Endothelial cell of umbilical vein (primary cell): ENCODE results near the gene DIP2C. TPM values are rescaled to one million over a fixed set of nuclear protein-coding genes. Genes with fewer than 3 reads are reported as not detected.
"Not testable (repeated sequence)": the region's sequence is repeated elsewhere in the genome, so short reads cannot be mapped to it uniquely, and the experiment has no call there.

Source experiments
- BruUV-seq: library from RNA; stranded (reverse); fragments of 400-500 nt; replicated peaks from 2 replicates; lab custom pipeline; 2021; lab: Mats Ljungman, UMichigan
- CTCF ChIA-PET: fragments of 300-600, 350-600 bp; sonication (Branson Sonifier 250); formaldehyde crosslinking; loops from one replicate; lab custom pipeline; 2021; ENCODE audit warnings: antibody characterized with exemption, inconsistent platforms; lab: Charles Lee
- POLR2A ChIA-PET: fragments of 300-600, 350-600 bp; sonication (Branson Sonifier 250); formaldehyde crosslinking; loops from one replicate; lab custom pipeline; 2021; ENCODE audit warnings: antibody characterized with exemption, inconsistent platforms; lab: Charles Lee
- DNase-seq: peaks from one replicate; pipeline ENCODE4 v3.0.0-alpha.2; 2011; ENCODE audit warnings: low read depth, low spot score
- FAIRE-seq: peaks from 2 replicates; lab custom pipeline; 2011; peaks lifted over from hg19 to GRCh38; lab: Jason Lieb, UNC
- H2AFZ ChIP-seq: 2 replicates; pipeline ENCODE4 v1.6.0; 2012; ENCODE audit warnings: low read depth, low read length, control low read depth, inconsistent platforms
- H3K27ac ChIP-seq: 2 replicates; pipeline ENCODE4 v1.5.1; 2011; ENCODE audit warnings: low read depth, mild to moderate bottlenecking, control low read depth, low read length, moderate library complexity; ENCODE audit not compliant: insufficient read depth
- H3K27me3 ChIP-seq, 2 experiments: 2 replicates each; pipeline versions ENCODE4 v1.6.0 to v1.6.1; 2011; ENCODE audit warnings: low read length in 2 of 2, mixed read lengths in 1 of 2; ENCODE audit not compliant: control insufficient read depth in 2 of 2, insufficient read depth in 2 of 2
- H3K36me3 ChIP-seq, 2 experiments: 2 replicates in 1 of 2; 3 replicates in 1 of 2; pipeline ENCODE4 v1.5.1; 2011; ENCODE audit warnings: low read length in 2 of 2, mild to moderate bottlenecking in 1 of 2, moderate library complexity in 1 of 2; ENCODE audit not compliant: control insufficient read depth in 2 of 2, insufficient read depth in 2 of 2; ENCODE audit errors: extremely low read depth in 1 of 2
- H3K4me1 ChIP-seq: 3 replicates; pipeline ENCODE4 v1.5.1; 2011; ENCODE audit warnings: mild to moderate bottlenecking, low read length; ENCODE audit not compliant: control insufficient read depth, insufficient read depth; ENCODE audit errors: extremely low read depth
- H3K4me2 ChIP-seq: 2 replicates; pipeline ENCODE4 v1.6.1; 2011; ENCODE audit warnings: low read length, control low read depth, mixed read lengths; ENCODE audit not compliant: insufficient read depth
- H3K4me3 ChIP-seq, 3 experiments: fragments of 200-600 bp in 1 of 3; sonication (generic), shearing (Covaris generic) in 1 of 3; replicated peaks in 1 of 3; 2 replicates each; pipeline ENCODE4 v1.5.1; 2011 to 2016; ENCODE audit warnings: control low read depth in 3 of 3, low read length in 3 of 3, mild to moderate bottlenecking in 2 of 3, inconsistent platforms in 1 of 3, low read depth in 1 of 3, moderate library complexity in 1 of 3; ENCODE audit not compliant: insufficient read depth in 1 of 3
- H3K79me2 ChIP-seq: 2 replicates; pipeline ENCODE4 v1.6.0; 2012; ENCODE audit warnings: low read length, inconsistent platforms; ENCODE audit not compliant: control insufficient read depth, insufficient read depth
- H3K9ac ChIP-seq: replicated peaks from 2 replicates; pipeline ENCODE3; 2011; ENCODE audit warnings: low read length, control low read depth; ENCODE audit not compliant: insufficient read depth; ENCODE audit errors: extremely low read depth
- H3K9me1 ChIP-seq: replicated peaks from 3 replicates; pipeline ENCODE4 v1.6.0; 2011; ENCODE audit warnings: mild to moderate bottlenecking, low read length; ENCODE audit not compliant: control insufficient read depth, insufficient read depth; ENCODE audit errors: extremely low read depth
- H3K9me3 ChIP-seq: replicated peaks from 2 replicates; pipeline ENCODE4 v1.5.1; 2012; ENCODE audit warnings: low read length, inconsistent platforms; ENCODE audit not compliant: control insufficient read depth, insufficient read depth
- H4K20me1 ChIP-seq: replicated peaks from 2 replicates; pipeline ENCODE3; 2011; ENCODE audit warnings: mild to moderate bottlenecking, low read length; ENCODE audit not compliant: control insufficient read depth, insufficient read depth; ENCODE audit errors: extremely low read depth
- EZH2 ChIP-seq: IDR thresholded peaks from 2 replicates; pipeline ENCODE4 v1.6.1; 2012; ENCODE audit warnings: borderline replicate concordance, low read depth, mild to moderate bottlenecking, moderate library complexity, low read length, inconsistent platforms; ENCODE audit not compliant: severe bottlenecking
- FOS ChIP-seq: IDR thresholded peaks from 2 replicates; pipeline ENCODE4 v1.6.1; 2011; ENCODE audit warnings: mild to moderate bottlenecking, low read length, moderate library complexity, borderline replicate concordance; ENCODE audit not compliant: insufficient read depth
- GATA2 ChIP-seq: IDR thresholded peaks from 2 replicates; pipeline ENCODE4 v1.7.0; 2011; ENCODE audit warnings: low read depth, mild to moderate bottlenecking, moderate library complexity, mixed read lengths, low read length; ENCODE audit not compliant: insufficient read length, insufficient read depth
- JUN ChIP-seq: IDR thresholded peaks from 2 replicates; pipeline ENCODE4 v1.6.1; 2011; ENCODE audit warnings: borderline replicate concordance, low read depth; ENCODE audit not compliant: insufficient read length, insufficient read depth
- MYC ChIP-seq: IDR thresholded peaks from one replicate; pipeline ENCODE4 v1.6.1; 2011; ENCODE audit warnings: mild to moderate bottlenecking, low read depth, low read length
- POLR2A ChIP-seq: IDR thresholded peaks from 2 replicates; pipeline ENCODE4 v1.6.1; 2012; ENCODE audit warnings: low read depth, mild to moderate bottlenecking, control low read depth, low read length
- POLR2AphosphoS5 ChIP-seq: IDR thresholded peaks from 2 replicates; pipeline ENCODE4 v1.6.1; 2012; ENCODE audit warnings: low read depth, mild to moderate bottlenecking, control low read depth, low read length, moderate library complexity; ENCODE audit not compliant: insufficient read depth
- dilution Hi-C: fragments of 300-500 bp; cut with MboI; formaldehyde crosslinking; loops from one replicate; pipeline ENCODE4 v1.15.0; 2019; ENCODE audit warnings: low sequenced_read_pairs; ENCODE audit not compliant: extremely low pct_ligation_motif_present
- intact Hi-C: fragments of 100-400 bp; cut with micrococcal nuclease; formaldehyde crosslinking; loops from one replicate; pipeline ENCODE4 v1.10.0; 2022
- polyA plus RNA-seq, 4 experiments: library from polyadenylated mRNA; depleted of rRNA in 3 of 4; stranded (reverse) in 3 of 4; unstranded in 1 of 4; fragments of >200 nt; gene quantifications; 2 replicates each; pipeline versions ENCODE4 v1.2.1 to v1.2.3, GENCODE V29; 2011 to 2012; ENCODE audit warnings: missing spikeins in 1 of 4
- total RNA-seq: library from RNA; stranded (reverse); gene quantifications from 2 replicates; pipeline ENCODE4 v1.2.3, GENCODE V29; 2021
- TF ChIP-seq, protein P1 (sequence below): IDR thresholded peaks from 2 replicates; pipeline ENCODE4 v1.6.1; 2011; ENCODE audit not compliant: insufficient read depth, insufficient read length
- TF ChIP-seq, protein P2 (sequence below), 2 donors: IDR thresholded peaks; 1 replicate in 1 of 2; 2 replicates in 1 of 2; pipeline ENCODE4 v1.5.1; 2011; ENCODE audit warnings: low read length in 2 of 2, mild to moderate bottlenecking in 2 of 2, moderate library complexity in 2 of 2, control low read depth in 1 of 2, inconsistent platforms in 1 of 2, low read depth in 1 of 2; ENCODE audit not compliant: insufficient read depth in 1 of 2; ENCODE audit errors: extremely low read depth in 1 of 2

The DIP2C gene
- total and polyA plus RNA-seq, 2 donors (not counting 3 experiments of a cell fraction or from before 2014, with no cell fraction given), result 3.6 to 10.7 TPM

DNA sequence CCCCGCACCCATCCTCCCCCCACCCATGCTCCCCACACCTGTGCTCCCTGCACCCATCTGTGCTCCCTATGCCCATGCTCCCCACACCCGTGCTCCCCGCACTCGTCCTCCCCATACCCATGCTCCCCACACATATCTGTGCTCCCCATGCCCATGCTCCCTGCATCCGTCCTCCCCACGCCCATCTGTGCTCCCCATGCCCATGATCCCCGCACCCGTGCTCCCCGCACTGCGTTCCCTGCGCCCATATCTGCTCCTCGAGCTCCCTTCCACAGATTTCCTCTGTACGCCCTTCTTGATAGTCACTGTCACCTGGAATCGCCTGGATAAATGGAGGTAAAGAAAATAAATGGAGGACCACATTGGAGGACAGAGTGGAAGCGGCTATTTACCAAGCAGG, 9.9 kb downstream of the DIP2C start:
- FAIRE-seq (no peak), DNase-seq (no peak)
- Histone ChIP-seq H3K36me3 (no peaks in the 10 kb centered on the region), H3K4me2 (no peak overlapping the region), H3K79me2 (peaks cover 5% of the 10 kb centered on the region), H3K9me3 (no peaks in the 10 kb centered on the region), H3K27ac (no peak overlapping the region), H2AFZ (no peak overlapping the region), H4K20me1 (no peaks in the 10 kb centered on the region), H3K9ac (no peak overlapping the region), H3K27me3 (no peaks in the 10 kb centered on the region), H3K9me1 (no peaks in the 10 kb centered on the region), H3K4me3 (no peak overlapping the region), H3K4me1 (no peaks in the 10 kb centered on the region)
- no TSS peak for BruUV-seq
- ChIA-PET CTCF (no interaction called here), POLR2A (no interaction called here)
- intact Hi-C loops, result no loop called here
- dilution Hi-C loops, result no loop called here
- TF ChIP-seq POLR2AphosphoS5 (no peak), MYC (no peak), POLR2A (no peak), EZH2 (no peak), FOS (no peak), GATA2 (no peak), JUN (no peak)
- TF ChIP-seq, protein P1, sequence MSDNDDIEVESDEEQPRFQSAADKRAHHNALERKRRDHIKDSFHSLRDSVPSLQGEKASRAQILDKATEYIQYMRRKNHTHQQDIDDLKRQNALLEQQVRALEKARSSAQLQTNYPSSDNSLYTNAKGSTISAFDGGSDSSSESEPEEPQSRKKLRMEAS, result no peak
- TF ChIP-seq, protein P2, sequence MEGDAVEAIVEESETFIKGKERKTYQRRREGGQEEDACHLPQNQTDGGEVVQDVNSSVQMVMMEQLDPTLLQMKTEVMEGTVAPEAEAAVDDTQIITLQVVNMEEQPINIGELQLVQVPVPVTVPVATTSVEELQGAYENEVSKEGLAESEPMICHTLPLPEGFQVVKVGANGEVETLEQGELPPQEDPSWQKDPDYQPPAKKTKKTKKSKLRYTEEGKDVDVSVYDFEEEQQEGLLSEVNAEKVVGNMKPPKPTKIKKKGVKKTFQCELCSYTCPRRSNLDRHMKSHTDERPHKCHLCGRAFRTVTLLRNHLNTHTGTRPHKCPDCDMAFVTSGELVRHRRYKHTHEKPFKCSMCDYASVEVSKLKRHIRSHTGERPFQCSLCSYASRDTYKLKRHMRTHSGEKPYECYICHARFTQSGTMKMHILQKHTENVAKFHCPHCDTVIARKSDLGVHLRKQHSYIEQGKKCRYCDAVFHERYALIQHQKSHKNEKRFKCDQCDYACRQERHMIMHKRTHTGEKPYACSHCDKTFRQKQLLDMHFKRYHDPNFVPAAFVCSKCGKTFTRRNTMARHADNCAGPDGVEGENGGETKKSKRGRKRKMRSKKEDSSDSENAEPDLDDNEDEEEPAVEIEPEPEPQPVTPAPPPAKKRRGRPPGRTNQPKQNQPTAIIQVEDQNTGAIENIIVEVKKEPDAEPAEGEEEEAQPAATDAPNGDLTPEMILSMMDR (IDR thresholded peaks at IDR 0.05; ENCODE audit: extremely low read depth in 1 of 2, insufficient read depth in 1 of 2, low read depth in 1 of 2, low read length in 2 of 2), result no peak

DNA sequence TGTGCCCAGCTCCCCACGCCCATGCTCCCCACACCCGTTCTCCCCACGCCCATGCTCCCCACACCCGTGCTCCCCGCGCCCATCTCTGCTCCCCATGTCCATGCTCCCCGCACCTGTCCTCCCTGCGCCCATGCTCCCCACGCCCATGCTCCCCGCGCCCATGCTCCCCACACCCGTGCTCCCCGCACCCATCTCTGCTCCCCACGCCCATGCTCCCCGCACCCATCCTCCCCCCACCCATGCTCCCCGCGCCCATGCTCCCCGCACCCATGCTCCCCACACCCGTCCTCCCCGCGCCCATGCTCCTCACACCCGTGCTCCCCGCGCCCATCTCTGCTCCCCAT, 10.8 kb downstream of the DIP2C start:
- H3K36me3 ChIP-seq, H4K20me1 ChIP-seq, dilution Hi-C loops, DNase-seq, H2AFZ ChIP-seq, H3K4me3 ChIP-seq, H3K27me3 ChIP-seq, H3K9me3 ChIP-seq, H3K27ac ChIP-seq, intact Hi-C loops, H3K4me2 ChIP-seq, H3K79me2 ChIP-seq, H3K9me1 ChIP-seq, BruUV-seq, CTCF ChIA-PET, FAIRE-seq, POLR2A ChIA-PET, H3K9ac ChIP-seq, H3K4me1 ChIP-seq: not testable (repeated sequence)
